Stromal cell of bone marrow (primary cell): ENCODE results near the gene ZNF43.
A peak's percentile ranks its signal among the peaks of the same experiment; 100 is the strongest.
"Not testable (repeated sequence)": the region's sequence is repeated elsewhere in the genome, so short reads cannot be mapped to it uniquely, and the experiment has no call there.

ENCODE experiments used
- DNase-seq: peaks from one replicate; pipeline ENCODE4 v3.0.0-alpha.2; 2012; ENCODE audit warnings: low read depth

Gene ZNF43

DNA sequence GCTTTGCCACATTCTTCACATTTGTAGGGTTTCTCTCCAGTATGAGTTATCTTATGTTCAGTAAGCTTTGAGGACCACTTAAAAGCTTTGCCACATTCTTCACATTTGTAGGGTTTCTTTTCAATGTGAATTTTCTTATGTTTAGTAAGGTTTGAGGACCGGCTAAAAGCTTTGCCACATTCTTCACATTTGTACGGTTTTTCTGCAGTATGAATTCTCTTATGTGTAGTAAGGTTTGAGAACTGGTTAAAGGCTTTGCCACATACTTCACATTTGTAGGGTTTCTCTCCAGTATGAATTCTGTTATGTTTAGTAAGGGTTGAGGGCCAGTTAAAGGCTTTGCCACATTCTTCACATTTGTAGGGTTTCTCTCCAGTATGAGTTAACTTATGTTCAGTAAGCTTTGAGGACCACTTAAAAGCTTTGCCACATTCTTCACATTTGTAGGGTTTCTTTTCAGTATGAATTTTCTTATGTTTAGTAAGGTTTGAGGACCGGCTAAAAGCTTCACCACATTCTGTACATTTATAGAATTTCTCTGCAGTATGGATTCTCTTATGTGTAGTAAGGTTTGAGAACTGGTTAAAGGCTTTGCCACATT lies 27.5 kb downstream of the ZNF43 start:
- DNase-seq: not testable (repeated sequence)

- DNase-seq: no peak
These were observed 46.4 kb downstream of the ZNF43 start for GRCh38 chr19:21789466-21790085.

DNA sequence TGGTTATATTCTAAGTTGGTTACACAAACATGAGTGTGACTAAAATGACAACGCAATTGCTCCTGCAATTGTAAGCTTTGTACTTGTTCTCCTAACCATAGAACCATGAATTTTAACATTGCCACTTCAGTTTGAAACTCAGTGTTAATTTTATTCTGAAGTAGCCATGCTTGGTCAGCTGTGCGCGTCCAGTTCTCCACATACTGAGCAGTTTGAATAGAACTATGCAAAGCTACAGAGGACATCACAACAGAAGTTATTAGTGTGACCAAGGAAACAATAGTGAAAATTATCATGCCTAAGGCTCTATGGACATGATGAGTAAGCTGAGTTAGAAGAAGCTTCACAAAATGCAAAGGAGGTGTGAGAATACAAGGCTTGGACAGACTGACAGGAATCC lies 49.0 kb downstream of the ZNF43 start:
- DNase-seq: no peak

DNA sequence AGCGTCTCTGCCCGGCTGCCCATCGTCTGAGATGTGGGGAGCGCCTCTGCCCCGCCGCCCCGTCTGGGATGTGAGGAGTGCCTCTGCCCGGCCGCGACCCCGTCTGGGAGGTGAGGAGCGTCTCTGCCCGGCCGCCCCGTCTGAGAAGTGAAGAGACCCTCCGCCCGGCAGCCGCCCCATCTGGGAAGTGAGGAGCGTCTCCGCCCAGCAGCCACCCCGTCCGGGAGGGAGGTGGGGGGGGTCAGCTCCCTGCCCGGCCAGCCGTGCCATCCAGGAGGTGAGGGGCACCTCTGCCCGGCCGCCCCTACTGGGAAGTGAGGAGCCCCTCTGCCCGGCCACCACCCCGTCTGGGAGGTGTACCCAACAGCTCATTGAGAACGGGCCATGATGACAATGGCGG lies 60.2 kb downstream of the ZNF43 start:
- not testable (repeated sequence) for DNase-seq

DNA sequence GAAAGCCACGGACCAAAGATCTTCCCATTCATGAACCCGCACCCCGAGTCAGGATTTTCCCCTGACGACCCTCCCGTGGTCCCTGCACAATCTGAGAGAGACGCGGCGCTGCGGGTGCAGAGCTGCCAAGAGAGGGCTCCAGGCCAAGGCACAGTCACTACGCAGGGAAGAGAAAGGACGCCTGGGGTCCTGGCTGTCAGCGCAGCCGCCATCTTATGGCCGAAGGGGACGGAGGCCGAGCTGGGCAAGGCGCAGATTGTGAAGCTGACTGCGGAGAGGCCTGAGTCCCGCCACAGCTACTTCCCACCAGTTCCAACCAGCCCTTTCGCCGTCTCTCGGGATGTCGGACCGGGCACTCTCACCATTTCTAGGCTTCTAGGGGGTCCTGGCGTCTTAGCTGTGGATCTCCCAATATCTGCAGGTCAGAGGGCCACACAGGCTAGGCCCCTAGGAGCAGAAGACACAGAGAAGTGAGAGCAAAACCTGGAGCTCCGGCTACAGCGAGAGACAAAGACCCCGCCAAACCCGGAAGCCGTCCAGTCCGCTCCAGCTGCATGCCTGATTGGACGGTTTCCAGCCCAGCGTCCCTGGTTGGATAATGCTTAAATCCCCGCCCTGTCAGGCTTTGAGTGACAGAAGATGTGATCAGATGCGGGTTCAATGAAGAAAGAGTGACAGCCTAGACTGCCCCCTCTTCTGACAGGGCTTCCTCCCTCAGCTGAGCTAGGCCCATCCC lies 68.7 kb downstream of the ZNF43 start, which contains the start of gene ZNF100:
Gene ZNF100, minus strand, starts transcription at position 515 of the 736 bp plus-strand sequence. Its CDS starts 150 bp downstream, at position 365.
- DNase-seq: peak; percentile 89

- DNase-seq: peak; percentile 0
These were observed 69.3 kb downstream of the ZNF43 start for GRCh38 chr19:21766705-21767064.

DNA sequence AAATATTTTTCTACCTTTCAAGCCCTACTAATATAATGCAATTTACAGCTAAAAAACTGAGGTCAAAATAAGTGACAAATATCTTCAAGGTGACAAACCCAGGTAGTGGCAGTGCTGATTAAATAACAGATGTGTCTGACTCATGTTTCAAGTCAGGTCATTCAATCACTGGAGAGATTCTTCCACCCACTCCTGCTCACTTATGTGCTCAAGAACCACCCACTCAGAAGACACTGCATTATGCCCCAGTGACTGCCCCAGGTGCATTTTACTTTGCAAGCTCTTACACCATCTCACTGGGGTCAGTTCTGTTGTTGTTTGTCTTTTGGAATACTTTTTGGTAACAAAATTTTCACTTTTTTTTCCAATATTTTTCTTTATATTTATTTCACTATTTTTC lies 70.8 kb downstream of the ZNF43 start:
- DNase-seq: no peak

- not testable (repeated sequence) for DNase-seq
These were observed 74.4 kb downstream of the ZNF43 start for GRCh38 chr19:21761547-21761946.

GRCh38 chr19:21758296-21758695 lies 77.7 kb downstream of the ZNF43 start:
- DNase-seq: no peak

DNA sequence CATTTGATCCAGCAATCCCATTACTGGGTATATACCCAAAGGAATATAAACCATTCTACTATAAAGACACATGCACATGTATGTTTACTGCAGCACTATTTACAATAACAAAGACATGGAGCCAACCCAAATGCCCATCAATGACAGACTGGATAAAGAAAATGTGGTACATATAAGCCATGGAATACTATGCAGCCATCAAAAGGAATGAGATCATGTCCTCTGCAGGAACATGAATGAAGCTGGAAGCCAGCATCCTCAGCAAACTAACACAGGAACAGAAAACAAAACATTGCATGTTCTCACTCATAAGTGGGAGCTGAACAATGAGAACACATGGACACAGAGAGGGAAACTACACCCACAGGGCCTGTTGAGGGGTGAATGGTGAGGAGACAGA lies 80.4 kb downstream of the ZNF43 start:
- not testable (repeated sequence) for DNase-seq
